HG03432 (cell line): ENCODE measurements around the gene OR2T34.
"Not testable (repeated sequence)": the region's sequence is repeated elsewhere in the genome, so short reads cannot be mapped to it uniquely, and the experiment has no call there.

Source experiments
- ATAC-seq: cut with Tn5 transposase; IDR thresholded peaks from one replicate; pipeline ENCODE4 v1.9.1; 2021; ENCODE audit warnings: mild to moderate bottlenecking, moderate library complexity; ENCODE audit not compliant: unreplicated experiment

The OR2T34 gene

DNA sequence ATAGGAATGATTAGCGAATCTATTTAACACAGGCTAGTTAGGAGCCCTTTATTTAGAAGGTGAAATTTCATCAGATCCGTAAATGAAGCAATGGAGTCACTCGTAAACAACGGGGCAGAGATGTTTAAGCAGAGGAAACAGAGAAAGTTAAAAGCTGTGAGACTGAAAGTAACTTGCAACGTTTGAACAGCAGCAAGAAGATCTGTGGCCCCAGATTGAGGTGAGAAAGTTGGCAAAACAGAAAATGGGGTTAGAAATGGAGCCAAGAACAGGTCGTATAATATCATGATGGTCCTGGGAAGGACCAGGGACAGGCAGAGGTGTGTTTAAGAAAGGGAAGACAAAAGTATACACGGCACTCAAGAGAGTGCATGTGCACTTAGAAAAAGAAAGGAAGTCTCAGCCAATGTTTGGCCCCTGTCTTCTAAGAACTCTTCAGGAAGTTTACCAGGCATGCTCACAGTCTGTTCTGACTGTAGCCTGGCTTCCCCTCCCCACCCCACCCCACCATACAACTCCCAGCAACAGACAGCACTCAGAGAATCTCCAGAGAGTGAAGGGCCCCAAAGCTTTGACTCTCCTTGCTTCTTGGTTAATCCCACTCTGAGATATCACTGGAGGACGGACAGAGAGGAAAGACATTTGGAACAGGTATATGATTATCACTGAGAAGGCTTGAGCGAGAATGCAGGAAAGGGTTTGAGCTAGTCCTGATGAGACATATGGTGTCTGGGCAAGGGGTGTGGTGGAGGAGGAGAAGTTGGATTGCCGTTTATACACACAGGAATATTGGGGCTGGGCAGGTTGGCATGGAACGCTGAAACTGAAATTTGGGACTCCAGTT is 8.8 kb downstream of the OR2T34 start:
- peak; percentile 82 for ATAC-seq

DNA sequence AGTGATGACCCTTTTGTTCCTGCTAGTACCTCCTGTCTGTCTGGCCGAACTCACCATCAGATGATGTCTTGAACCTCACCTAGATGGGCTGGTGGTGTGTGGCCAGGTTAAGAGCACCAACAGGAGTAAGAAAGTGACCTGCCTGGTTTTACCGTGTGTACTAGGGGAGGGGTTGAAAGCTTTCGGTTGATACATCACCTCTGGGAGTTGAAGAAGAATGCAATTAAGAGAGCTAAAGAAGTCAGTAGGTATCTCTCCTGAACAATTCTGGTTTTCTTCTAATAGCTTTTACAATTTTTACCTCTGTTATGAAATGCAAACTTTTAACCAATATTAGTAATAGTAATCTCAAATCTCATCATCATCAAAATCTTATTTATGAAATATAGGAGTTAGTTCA is 11.9 kb downstream of the OR2T34 start, which contains the start of gene OR2T29:
OR2T29 (minus strand) TSS at position 101 of the 400 bp plus-strand sequence. CDS start 3,281 bp downstream, outside the sequence.
- not testable (repeated sequence) for ATAC-seq

DNA sequence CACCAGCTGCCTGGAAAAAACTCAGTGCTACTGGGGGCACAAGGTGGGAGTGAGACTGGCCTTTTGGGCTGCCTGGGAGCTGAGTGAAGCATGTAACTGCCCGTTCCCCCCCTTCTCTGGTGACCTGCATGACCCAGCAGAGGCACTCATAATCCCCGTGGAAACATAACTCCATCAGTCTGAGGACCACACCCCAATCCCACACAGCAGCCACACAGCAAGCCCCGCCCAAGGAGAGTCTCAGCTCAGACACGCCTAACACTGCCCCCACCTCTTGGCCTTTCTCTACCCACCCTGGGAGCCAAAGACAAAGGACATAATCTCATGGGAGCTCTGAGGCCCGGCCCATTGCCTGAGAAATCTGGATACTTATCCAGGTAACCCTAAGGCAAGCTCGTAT is 23.5 kb downstream of the OR2T34 start:
- ATAC-seq: not testable (repeated sequence)

DNA sequence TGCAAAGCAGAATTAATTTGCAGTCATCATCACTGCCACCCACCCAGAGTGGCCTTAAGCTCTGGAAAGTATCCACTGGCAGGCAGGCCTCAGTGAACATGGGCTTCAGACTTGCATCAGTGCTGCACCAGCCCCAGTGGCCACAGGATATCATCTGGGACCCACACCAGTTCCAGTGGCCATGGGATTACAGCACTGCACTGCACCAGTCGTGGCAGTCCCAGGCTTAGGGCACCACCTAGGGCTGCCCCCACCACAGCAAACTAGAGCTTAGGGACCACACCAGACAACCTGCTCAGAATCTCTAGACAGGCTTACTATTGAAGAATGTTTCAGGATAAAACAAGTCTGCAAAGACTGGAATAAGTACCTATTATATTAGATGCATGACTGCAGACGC is 27.2 kb downstream of the OR2T34 start:
- ATAC-seq: not testable (repeated sequence)

DNA sequence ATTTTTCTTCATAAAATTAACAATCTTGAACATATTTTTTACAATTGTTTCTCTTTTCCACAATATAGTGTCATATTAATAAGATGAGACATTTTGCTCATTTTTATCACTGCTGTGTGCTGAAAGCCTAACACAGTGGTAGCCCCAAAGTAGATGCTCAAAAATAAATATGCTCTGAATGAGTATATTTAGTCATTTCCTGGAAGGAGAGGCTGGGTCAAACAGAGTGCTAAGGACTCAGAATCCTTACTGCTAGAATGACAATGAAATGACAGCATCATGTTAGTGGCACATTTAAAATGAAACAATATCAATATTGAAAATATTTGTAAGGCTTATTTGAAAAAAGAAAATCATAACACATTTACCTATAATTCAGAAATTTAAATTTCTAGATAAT is 37.1 kb downstream of the OR2T34 start:
- peak; percentile 60 for ATAC-seq
